Measurements from ENCODE around the gene GPR142.

DNA sequence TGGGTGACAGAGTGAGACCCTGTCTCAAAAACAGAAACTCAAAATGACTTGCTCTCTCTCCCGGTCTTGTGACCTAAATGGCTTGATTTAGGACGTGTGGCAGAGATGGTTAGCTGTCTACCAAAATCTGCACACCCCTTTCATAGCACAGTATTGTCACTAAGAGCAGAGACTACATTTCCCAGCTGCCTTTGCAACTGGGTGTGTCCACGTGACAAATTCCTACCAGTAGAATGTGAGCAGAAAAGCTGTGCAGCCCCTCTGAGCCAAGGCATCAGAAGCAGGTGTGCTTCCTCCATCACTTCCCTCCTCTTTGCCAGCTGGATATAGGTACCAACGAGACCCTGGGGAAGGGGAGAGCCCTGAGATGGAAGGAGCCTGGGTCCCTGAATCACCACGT lies 25.5 kb downstream of the GPR142 start:
- TF ChIP-seq, protein P1, sequence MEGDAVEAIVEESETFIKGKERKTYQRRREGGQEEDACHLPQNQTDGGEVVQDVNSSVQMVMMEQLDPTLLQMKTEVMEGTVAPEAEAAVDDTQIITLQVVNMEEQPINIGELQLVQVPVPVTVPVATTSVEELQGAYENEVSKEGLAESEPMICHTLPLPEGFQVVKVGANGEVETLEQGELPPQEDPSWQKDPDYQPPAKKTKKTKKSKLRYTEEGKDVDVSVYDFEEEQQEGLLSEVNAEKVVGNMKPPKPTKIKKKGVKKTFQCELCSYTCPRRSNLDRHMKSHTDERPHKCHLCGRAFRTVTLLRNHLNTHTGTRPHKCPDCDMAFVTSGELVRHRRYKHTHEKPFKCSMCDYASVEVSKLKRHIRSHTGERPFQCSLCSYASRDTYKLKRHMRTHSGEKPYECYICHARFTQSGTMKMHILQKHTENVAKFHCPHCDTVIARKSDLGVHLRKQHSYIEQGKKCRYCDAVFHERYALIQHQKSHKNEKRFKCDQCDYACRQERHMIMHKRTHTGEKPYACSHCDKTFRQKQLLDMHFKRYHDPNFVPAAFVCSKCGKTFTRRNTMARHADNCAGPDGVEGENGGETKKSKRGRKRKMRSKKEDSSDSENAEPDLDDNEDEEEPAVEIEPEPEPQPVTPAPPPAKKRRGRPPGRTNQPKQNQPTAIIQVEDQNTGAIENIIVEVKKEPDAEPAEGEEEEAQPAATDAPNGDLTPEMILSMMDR (IDR thresholded peaks at IDR 0.05), result no peak
- no peak for TF ChIP-seq TEAD4 (CRISPR knock-in tag; IDR thresholded peaks at IDR 0.05)
